GM23248 (cell line): ENCODE results near the gene MTCL1. TPM values are rescaled to one million over a fixed set of nuclear protein-coding genes. Genes with fewer than 3 reads are reported as not detected.

Experiments used
- DNase-seq: peaks from one replicate; pipeline ENCODE4 v3.0.0-alpha.2; 2015
- H2AFZ ChIP-seq: fragments of 200-600 bp; sonication (generic); 2 replicates; pipeline ENCODE4 v1.6.1; 2016; ENCODE audit warnings: antibody characterized with exemption
- H3F3A ChIP-seq: fragments of 200-600 bp; sonication (generic); 2 replicates; pipeline ENCODE4 v1.6.1; 2016; ENCODE audit warnings: mild to moderate bottlenecking, antibody characterized with exemption, mixed run types; ENCODE audit not compliant: insufficient read depth
- H3K27ac ChIP-seq: fragments of 200-600 bp; sonication (generic); 2 replicates; pipeline ENCODE4 v1.5.1; 2016; ENCODE audit warnings: mild to moderate bottlenecking
- H3K27me3 ChIP-seq: fragments of 200-600 bp; sonication (generic); replicated peaks from 2 replicates; pipeline ENCODE4 v1.6.1; 2016; ENCODE audit warnings: mild to moderate bottlenecking; ENCODE audit not compliant: insufficient read depth
- H3K36me3 ChIP-seq: fragments of 200-600 bp; sonication (generic); 2 replicates; pipeline ENCODE4 v1.6.1; 2016; ENCODE audit warnings: low read depth, mild to moderate bottlenecking
- H3K4me1 ChIP-seq: fragments of 200-600 bp; sonication (generic); 2 replicates; pipeline ENCODE4 v1.6.1; 2016; ENCODE audit warnings: mild to moderate bottlenecking; ENCODE audit not compliant: insufficient read depth
- H3K4me2 ChIP-seq: fragments of 200-600 bp; sonication (generic); one replicate; pipeline ENCODE4 v1.6.1; 2016; ENCODE audit warnings: mild to moderate bottlenecking; ENCODE audit not compliant: unreplicated experiment
- H3K4me3 ChIP-seq: fragments of 200-600 bp; sonication (generic); 2 replicates; pipeline ENCODE4 v1.5.1; 2016; ENCODE audit warnings: mild to moderate bottlenecking
- H3K79me2 ChIP-seq: fragments of 200-600 bp; sonication (generic); 2 replicates; pipeline ENCODE4 v1.6.1; 2016; ENCODE audit warnings: mild to moderate bottlenecking; ENCODE audit not compliant: insufficient read depth
- H3K9ac ChIP-seq: fragments of 200-600 bp; sonication (generic); 2 replicates; pipeline ENCODE4 v1.6.1; 2016; ENCODE audit warnings: mild to moderate bottlenecking
- H3K9me2 ChIP-seq: fragments of 200-600 bp; sonication (generic); 2 replicates; pipeline ENCODE4 v1.6.1; 2016; ENCODE audit warnings: mixed run types, mild to moderate bottlenecking, moderate library complexity; ENCODE audit not compliant: insufficient read depth
- H3K9me3 ChIP-seq: fragments of 200-600 bp; sonication (generic); one replicate; pipeline ENCODE4 v1.6.1; 2017; ENCODE audit warnings: low read depth
- H4K20me1 ChIP-seq: fragments of 200-600 bp; sonication (generic); 2 replicates; pipeline ENCODE4 v1.6.0; 2016; ENCODE audit not compliant: insufficient read depth
- EZH2 ChIP-seq: fragments of 200-600 bp; sonication (generic); IDR thresholded peaks from 2 replicates; pipeline ENCODE4 v1.6.1; 2018; ENCODE audit warnings: antibody characterized with exemption, mild to moderate bottlenecking; ENCODE audit not compliant: insufficient read depth, poor library complexity, severe bottlenecking
- EZH2phosphoT487 ChIP-seq: fragments of 200-600 bp; sonication (generic); IDR thresholded peaks from 2 replicates; pipeline ENCODE4 v1.6.1; 2018; ENCODE audit warnings: antibody characterized with exemption, moderate library complexity, mild to moderate bottlenecking, low read depth; ENCODE audit not compliant: insufficient read depth
- WGBS, 2 experiments: methylation state at CpG; one replicate each; pipeline ENCODE4 v1.1.6; 2015 to 2017; ENCODE audit warnings: low lambda C conversion rate in 2 of 2, low coverage in 1 of 2; ENCODE audit errors: missing lambda C conversion rate in 2 of 2; 5-methylcytosine and 5-hydroxymethylcytosine counted together
- in situ Hi-C: fragments of 300-500 bp; cut with MboI; formaldehyde crosslinking; loops from 2 replicates; pipeline ENCODE4 v1.15.0; 2020
- polyA plus RNA-seq: library from polyadenylated mRNA; unstranded; fragments of >200 nt; fragmentation: Nextera tagmentation; extraction: Ambion mirVana; gene quantifications from 2 replicates; pipeline ENCODE4 v1.2.1, GENCODE V29; 2016
- total RNA-seq: library from RNA; depleted of rRNA; stranded (reverse); fragments of >200 nt; shearing (Covaris generic); gene quantifications from 2 replicates; pipeline ENCODE4 v1.2.3, GENCODE V29; 2014

MTCL1 gene
- total and polyA plus RNA-seq, 2 experiments from 2014 or later, result 10.3 to 36.9 TPM

GRCh38 chr18:8794156-8794933, 89.0 kb downstream of the MTCL1 start:
- Histone ChIP-seq H2AFZ (no peak overlapping the region), H3K4me3 (no peak overlapping the region), H3K27me3 (no peaks in the 10 kb centered on the region), H3K36me3 (peaks cover 20% of the 10 kb centered on the region), H3K79me2 (no peaks in the 10 kb centered on the region), H3K9me3 (no peaks in the 10 kb centered on the region), H3K27ac (peak overlapping the region; percentile 62), H3K4me1 (peaks cover 55% of the 10 kb centered on the region), H4K20me1 (no peaks in the 10 kb centered on the region), H3F3A (peaks cover 60% of the 10 kb centered on the region), H3K4me2 (no peak overlapping the region), H3K9me2 (no peaks in the 10 kb centered on the region), H3K9ac (peak overlapping the region; percentile 17; the same call in 1 of the 2 replicates)
- in situ Hi-C loops, result no loop called here
- WGBS, 2 experiments, result 72 to 74% methylated on average over 12 of the region's 12 CpGs
- DNase-seq, result peak; percentile 73
- TF ChIP-seq EZH2, result no peak
- TF ChIP-seq EZH2phosphoT487, result no peak

- no peak overlapping the region for H3K4me2 ChIP-seq
- DNase-seq, result no peak
- in situ Hi-C loops, result no loop called here
- H2AFZ ChIP-seq, result no peak overlapping the region
- no peaks in the 10 kb centered on the region for H3K9me2 ChIP-seq
- H3K4me1 ChIP-seq, result peaks cover 61% of the 10 kb centered on the region
- no peaks in the 10 kb centered on the region for H3K27me3 ChIP-seq
- no peak overlapping the region for H3K4me3 ChIP-seq
- H3K27ac ChIP-seq, result peak overlapping the region; percentile 62
- H3K9me3 ChIP-seq, result no peaks in the 10 kb centered on the region
- peak overlapping the region; percentile 17; the same call in 1 of the 2 replicates for H3K9ac ChIP-seq
- peaks cover 15% of the 10 kb centered on the region; the same call in 1 of the 2 replicates for H3K36me3 ChIP-seq
- no peaks in the 10 kb centered on the region for H4K20me1 ChIP-seq
- 69 to 72% methylated on average over 7 of the region's 7 CpGs for WGBS, 2 experiments
- TF ChIP-seq EZH2 (no peak), EZH2phosphoT487 (no peak)
- H3F3A ChIP-seq, result peaks cover 66% of the 10 kb centered on the region
- no peaks in the 10 kb centered on the region for H3K79me2 ChIP-seq
These were observed 89.6 kb downstream of the MTCL1 start for GRCh38 chr18:8794934-8795280.

- Histone ChIP-seq H3K79me2 (no peaks in the 10 kb centered on the region), H3K9ac (no peak overlapping the region), H4K20me1 (no peaks in the 10 kb centered on the region), H3K27ac (0 out of 2 replicates have a peak overlapping the region, but pooled peaks have one; percentile 62), H3K4me3 (no peak overlapping the region), H3K9me3 (no peaks in the 10 kb centered on the region), H3K36me3 (0 out of 2 replicates have a peak, but pooled peaks cover 11% of the 10 kb centered on the region), H2AFZ (no peak overlapping the region), H3K4me1 (peaks cover 65% of the 10 kb centered on the region), H3F3A (peaks cover 70% of the 10 kb centered on the region), H3K4me2 (peak overlapping the region; percentile 3), H3K9me2 (no peaks in the 10 kb centered on the region), H3K27me3 (no peaks in the 10 kb centered on the region)
- no peak for TF ChIP-seq EZH2
- TF ChIP-seq EZH2phosphoT487, result no peak
- no peak for DNase-seq
- 97% methylated on average over 10 of the region's 10 CpGs for WGBS, 2 experiments
- in situ Hi-C loops, result no loop called here
These were observed 90.4 kb downstream of the MTCL1 start for GRCh38 chr18:8795586-8796325.

- in situ Hi-C loops, result no loop called here
These were observed 91.8 kb downstream of the MTCL1 start for GRCh38 chr18:8797206-8797605.

More at GRCh38 chr18:8797206-8797605, 91.8 kb downstream of the MTCL1 start:
- peak overlapping the region; percentile 12; the same call in 1 of the 2 replicates for H3K9ac ChIP-seq
- 0 out of 2 replicates have a peak, but pooled peaks cover 11% of the 10 kb centered on the region for H3K36me3 ChIP-seq
- H3K9me3 ChIP-seq, result no peaks in the 10 kb centered on the region
- no peaks in the 10 kb centered on the region for H3K79me2 ChIP-seq
- no peaks in the 10 kb centered on the region for H4K20me1 ChIP-seq
- no peaks in the 10 kb centered on the region for H3K27me3 ChIP-seq
- H3K27ac ChIP-seq, result 0 out of 2 replicates have a peak overlapping the region, but pooled peaks have one; percentile 15
- WGBS, 2 experiments, result 49 to 52% methylated on average over 7 of the region's 7 CpGs
- no peaks in the 10 kb centered on the region for H3K9me2 ChIP-seq
- H3K4me3 ChIP-seq, result no peak overlapping the region
- TF ChIP-seq EZH2phosphoT487, result no peak
- TF ChIP-seq EZH2, result no peak
- peaks cover 69% of the 10 kb centered on the region for H3K4me1 ChIP-seq
- peaks cover 73% of the 10 kb centered on the region for H3F3A ChIP-seq
- no peak overlapping the region for H2AFZ ChIP-seq
- peak; percentile 63 for DNase-seq
- H3K4me2 ChIP-seq, result peak overlapping the region; percentile 46
